ENCODE results near the gene GPC6.

Gene GPC6

GRCh38 chr13:94175076-94175475, 948.5 kb downstream of the GPC6 start:
- Mint-ChIP-seq H3K36me3 (ENCODE audit: insufficient read depth) (no peaks in the 10 kb centered on the region), H3K27me3 (peaks cover 21% of the 10 kb centered on the region), H3K4me1 (no peaks in the 10 kb centered on the region), H3K27ac (ENCODE audit: low read depth) (no peak overlapping the region), H3K4me3 (no peak overlapping the region), H3K9me3 (no peaks in the 10 kb centered on the region)
- ATAC-seq (replicated peaks; ENCODE audit: extremely low read depth, poor library complexity, severe bottlenecking), result no peak
- DNase-seq (ENCODE audit: low spot score in 2 of 2), result no peak

GRCh38 chr13:94176561-94176960, 950.0 kb downstream of the GPC6 start:
- ATAC-seq (replicated peaks; ENCODE audit: extremely low read depth, poor library complexity, severe bottlenecking), result no peak
- H3K4me3 Mint-ChIP-seq, result no peak overlapping the region
- H3K9me3 Mint-ChIP-seq, result no peaks in the 10 kb centered on the region
- peaks cover 6% of the 10 kb centered on the region for H3K27me3 Mint-ChIP-seq
- DNase-seq (ENCODE audit: low spot score in 2 of 2), result no peak
- no peak overlapping the region for H3K27ac Mint-ChIP-seq (ENCODE audit: low read depth)
- H3K36me3 Mint-ChIP-seq (ENCODE audit: insufficient read depth), result no peaks in the 10 kb centered on the region
- H3K4me1 Mint-ChIP-seq, result no peaks in the 10 kb centered on the region

- DNase-seq (ENCODE audit: low spot score in 2 of 2), result no peak
Observed at GRCh38 chr13:94177041-94177440, 950.4 kb downstream of the GPC6 start.

GRCh38 chr13:94178625-94179244, 952.1 kb downstream of the GPC6 start:
- no peaks in the 10 kb centered on the region for H3K36me3 Mint-ChIP-seq (ENCODE audit: insufficient read depth)
- H3K27me3 Mint-ChIP-seq, result peaks cover 7% of the 10 kb centered on the region
- H3K27ac Mint-ChIP-seq (ENCODE audit: low read depth), result no peak overlapping the region
- DNase-seq (ENCODE audit: low spot score in 2 of 2) (no peak), ATAC-seq (replicated peaks; ENCODE audit: extremely low read depth, poor library complexity, severe bottlenecking) (no peak)
- no peaks in the 10 kb centered on the region for H3K9me3 Mint-ChIP-seq
- H3K4me3 Mint-ChIP-seq, result no peak overlapping the region
- no peaks in the 10 kb centered on the region for H3K4me1 Mint-ChIP-seq

More at GRCh38 chr13:94177041-94177440, 950.4 kb downstream of the GPC6 start:
- H3K36me3 Mint-ChIP-seq (ENCODE audit: insufficient read depth), result no peaks in the 10 kb centered on the region
- H3K4me1 Mint-ChIP-seq, result no peaks in the 10 kb centered on the region
- no peaks in the 10 kb centered on the region for H3K9me3 Mint-ChIP-seq
- no peak overlapping the region for H3K27ac Mint-ChIP-seq (ENCODE audit: low read depth)
- H3K27me3 Mint-ChIP-seq, result peaks cover 1% of the 10 kb centered on the region
- no peak overlapping the region for H3K4me3 Mint-ChIP-seq
- ATAC-seq (replicated peaks; ENCODE audit: extremely low read depth, poor library complexity, severe bottlenecking), result no peak

- no peaks in the 10 kb centered on the region for H3K9me3 Mint-ChIP-seq
- H3K27me3 Mint-ChIP-seq, result peaks cover 23% of the 10 kb centered on the region
- no peaks in the 10 kb centered on the region for H3K36me3 Mint-ChIP-seq (ENCODE audit: insufficient read depth)
- DNase-seq (ENCODE audit: low spot score in 2 of 2) (no peak), ATAC-seq (replicated peaks; ENCODE audit: extremely low read depth, poor library complexity, severe bottlenecking) (no peak)
- no peak overlapping the region for H3K27ac Mint-ChIP-seq (ENCODE audit: low read depth)
- H3K4me3 Mint-ChIP-seq, result no peak overlapping the region
- H3K4me1 Mint-ChIP-seq, result no peaks in the 10 kb centered on the region
Observed at GRCh38 chr13:94181461-94182107, 955.0 kb downstream of the GPC6 start.

GRCh38 chr13:94182185-94182761, 955.7 kb downstream of the GPC6 start:
- Mint-ChIP-seq H3K27ac (ENCODE audit: low read depth) (no peak overlapping the region), H3K27me3 (peaks cover 23% of the 10 kb centered on the region), H3K36me3 (ENCODE audit: insufficient read depth) (no peaks in the 10 kb centered on the region), H3K4me3 (no peak overlapping the region), H3K9me3 (no peaks in the 10 kb centered on the region), H3K4me1 (no peaks in the 10 kb centered on the region)
- no peak for DNase-seq (ENCODE audit: low spot score in 2 of 2)
- no peak for ATAC-seq (replicated peaks; ENCODE audit: extremely low read depth, poor library complexity, severe bottlenecking)

GRCh38 chr13:94186470-94186869, 959.9 kb downstream of the GPC6 start:
- no peak for DNase-seq (ENCODE audit: low spot score in 2 of 2)
- Mint-ChIP-seq H3K36me3 (ENCODE audit: insufficient read depth) (no peaks in the 10 kb centered on the region), H3K27me3 (peaks cover 23% of the 10 kb centered on the region), H3K4me3 (no peak overlapping the region), H3K4me1 (no peaks in the 10 kb centered on the region), H3K27ac (ENCODE audit: low read depth) (no peak overlapping the region), H3K9me3 (no peaks in the 10 kb centered on the region)
- ATAC-seq (replicated peaks; ENCODE audit: extremely low read depth, poor library complexity, severe bottlenecking), result no peak

- Mint-ChIP-seq H3K4me1 (no peaks in the 10 kb centered on the region), H3K9me3 (no peaks in the 10 kb centered on the region), H3K27me3 (peaks cover 20% of the 10 kb centered on the region), H3K4me3 (no peak overlapping the region), H3K27ac (ENCODE audit: low read depth) (no peak overlapping the region), H3K36me3 (ENCODE audit: insufficient read depth) (no peaks in the 10 kb centered on the region)
- DNase-seq (ENCODE audit: low spot score in 2 of 2) (no peak), ATAC-seq (replicated peaks; ENCODE audit: extremely low read depth, poor library complexity, severe bottlenecking) (no peak)
Observed at GRCh38 chr13:94188201-94188854, 961.7 kb downstream of the GPC6 start.

- no peaks in the 10 kb centered on the region for H3K27me3 Mint-ChIP-seq
- DNase-seq (ENCODE audit: low spot score in 2 of 2) (no peak), ATAC-seq (replicated peaks; ENCODE audit: extremely low read depth, poor library complexity, severe bottlenecking) (no peak)
- H3K4me1 Mint-ChIP-seq, result no peaks in the 10 kb centered on the region
- H3K27ac Mint-ChIP-seq (ENCODE audit: low read depth), result no peak overlapping the region
- no peaks in the 10 kb centered on the region for H3K9me3 Mint-ChIP-seq
- H3K36me3 Mint-ChIP-seq (ENCODE audit: insufficient read depth), result no peaks in the 10 kb centered on the region
- H3K4me3 Mint-ChIP-seq, result no peak overlapping the region
Observed at GRCh38 chr13:94192431-94192975, 965.9 kb downstream of the GPC6 start.

- no peaks in the 10 kb centered on the region for H3K9me3 Mint-ChIP-seq
- no peak overlapping the region for H3K4me3 Mint-ChIP-seq
- H3K4me1 Mint-ChIP-seq, result no peaks in the 10 kb centered on the region
- ATAC-seq (replicated peaks; ENCODE audit: extremely low read depth, poor library complexity, severe bottlenecking) (no peak), DNase-seq (ENCODE audit: low spot score in 2 of 2) (no peak)
- no peaks in the 10 kb centered on the region for H3K36me3 Mint-ChIP-seq (ENCODE audit: insufficient read depth)
- H3K27me3 Mint-ChIP-seq, result no peaks in the 10 kb centered on the region
- no peak overlapping the region for H3K27ac Mint-ChIP-seq (ENCODE audit: low read depth)
Observed at GRCh38 chr13:94195715-94196114, 969.1 kb downstream of the GPC6 start.

GRCh38 chr13:94196413-94196812, 969.8 kb downstream of the GPC6 start:
- no peaks in the 10 kb centered on the region for H3K9me3 Mint-ChIP-seq
- H3K4me3 Mint-ChIP-seq, result no peak overlapping the region
- no peak for DNase-seq (ENCODE audit: low spot score in 2 of 2)
- no peaks in the 10 kb centered on the region for H3K4me1 Mint-ChIP-seq
- no peak for ATAC-seq (replicated peaks; ENCODE audit: extremely low read depth, poor library complexity, severe bottlenecking)
- no peak overlapping the region for H3K27ac Mint-ChIP-seq (ENCODE audit: low read depth)
- no peaks in the 10 kb centered on the region for H3K27me3 Mint-ChIP-seq
- no peaks in the 10 kb centered on the region for H3K36me3 Mint-ChIP-seq (ENCODE audit: insufficient read depth)

- Mint-ChIP-seq H3K4me1 (no peaks in the 10 kb centered on the region), H3K9me3 (no peaks in the 10 kb centered on the region), H3K27me3 (no peaks in the 10 kb centered on the region), H3K4me3 (no peak overlapping the region), H3K36me3 (ENCODE audit: insufficient read depth) (no peaks in the 10 kb centered on the region), H3K27ac (ENCODE audit: low read depth) (no peak overlapping the region)
- no peak for DNase-seq (ENCODE audit: low spot score in 2 of 2)
- no peak for ATAC-seq (replicated peaks; ENCODE audit: extremely low read depth, poor library complexity, severe bottlenecking)
Observed at GRCh38 chr13:94198681-94199080, 972.1 kb downstream of the GPC6 start.

Data from central memory CD8-positive, alpha-beta T cell (primary cell).